ENCODE measurements around the gene TBC1D3.
"Not testable (repeated sequence)": the region's sequence is repeated elsewhere in the genome, so short reads cannot be mapped to it uniquely, and the experiment has no call there.

GRCh38 chr17:38192455-38192854 is at the start of gene TBC1D3:
- not testable (repeated sequence) for TF ChIP-seq GATA2, GATA3 (IDR thresholded peaks at IDR 0.05; ENCODE audit: low read depth, low read length)
